Natural killer cell (primary cell): Measurements from ENCODE around the gene ANKRD28. TPM values are rescaled to one million over a fixed set of nuclear protein-coding genes. Genes with fewer than 3 reads are reported as not detected.

Experiments
- ATAC-seq, 3 donors: fragments of 150-1000 bp in 2 of 3; fragments of 200-7000 bp in 1 of 3; cut with Tn5 transposase; 1 replicate in 1 of 3; 2 replicates in 2 of 3; pipeline ENCODE4 v1.10.0; 2021; ENCODE audit warnings: mild to moderate bottlenecking in 2 of 3, moderate library complexity in 2 of 3
- DNase-seq, 2 donors: peaks; one replicate each; pipeline versions ENCODE4 v3.0.0 to v3.0.0-alpha.2; 2013 to 2021; ENCODE audit warnings: mixed read lengths in 1 of 2
- H3K27ac ChIP-seq: one replicate; pipeline ENCODE4 v1.5.1; 2013; ENCODE audit warnings: mild to moderate bottlenecking, low read length
- H3K27me3 ChIP-seq: one replicate; pipeline ENCODE4 v1.6.1; 2013; ENCODE audit warnings: low read length; ENCODE audit not compliant: control insufficient read depth, insufficient read depth
- H3K36me3 ChIP-seq: one replicate; pipeline ENCODE4 v1.6.1; 2013; ENCODE audit warnings: low read length; ENCODE audit not compliant: control insufficient read depth, insufficient read depth
- H3K4me1 ChIP-seq: one replicate; pipeline ENCODE4 v1.6.1; 2013; ENCODE audit warnings: low read length; ENCODE audit not compliant: control insufficient read depth, insufficient read depth
- H3K4me3 ChIP-seq: one replicate; pipeline ENCODE4 v1.5.1; 2013; ENCODE audit warnings: low read length
- H3K9me3 ChIP-seq: one replicate; pipeline ENCODE4 v1.6.1; 2013; ENCODE audit warnings: low read length; ENCODE audit not compliant: control insufficient read depth, insufficient read depth
- H3K27ac Mint-ChIP-seq, 2 donors: one replicate each; pipeline ENCODE4 v1.8.0; 2022; ENCODE audit warnings: mild to moderate bottlenecking in 2 of 2, mixed read lengths in 2 of 2, moderate library complexity in 1 of 2
- H3K27me3 Mint-ChIP-seq, 2 donors: one replicate each; pipeline ENCODE4 v1.8.0; 2022; ENCODE audit warnings: low read depth in 2 of 2, mixed read lengths in 2 of 2
- H3K36me3 Mint-ChIP-seq: one replicate; pipeline ENCODE4 v1.8.0; 2022; ENCODE audit warnings: mixed read lengths
- H3K4me1 Mint-ChIP-seq, 2 donors: one replicate each; pipeline ENCODE4 v1.8.0; 2022; ENCODE audit warnings: mixed read lengths in 2 of 2
- H3K4me3 Mint-ChIP-seq: one replicate; pipeline ENCODE4 v1.8.0; 2022; ENCODE audit warnings: mild to moderate bottlenecking, moderate library complexity, mixed read lengths
- H3K9me3 Mint-ChIP-seq, 2 donors: one replicate each; pipeline ENCODE4 v1.8.0; 2022; ENCODE audit warnings: mixed read lengths in 2 of 2
- WGBS: methylation state at CpG from one replicate; pipeline ENCODE4 v1.1.7; 2013; ENCODE audit warnings: missing lambda C conversion rate; ENCODE audit not compliant: insufficient coverage; 5-methylcytosine and 5-hydroxymethylcytosine counted together
- intact Hi-C: fragments of 100-400 bp; cut with micrococcal nuclease; formaldehyde crosslinking; loops from one replicate; pipeline ENCODE4 v1.14.2; 2022
- total RNA-seq, 4 donors: library from RNA; stranded (reverse); fragments of 120-200 nt in 1 of 4; gene quantifications; one replicate each; pipeline versions ENCODE4 v1.2.3 to v1.2.4, GENCODE V29; 2013 to 2022
- TF ChIP-seq, protein P1 (sequence below): fragments of 200-600 bp; IDR thresholded peaks from one replicate; pipeline ENCODE4 v1.8.0; 2022; ENCODE audit warnings: antibody characterized with exemption

Gene ANKRD28
- total RNA-seq, 3 donors from 2014 or later (not counting 1 experiment from before 2014, with no cell fraction given): 58.0 to 99.7 (median 91.7) TPM

GRCh38 chr3:15660055-15660935, 137.5 kb downstream of the ANKRD28 start:
- H3K4me3 Mint-ChIP-seq: no peak overlapping the region
- TF ChIP-seq, protein P1, sequence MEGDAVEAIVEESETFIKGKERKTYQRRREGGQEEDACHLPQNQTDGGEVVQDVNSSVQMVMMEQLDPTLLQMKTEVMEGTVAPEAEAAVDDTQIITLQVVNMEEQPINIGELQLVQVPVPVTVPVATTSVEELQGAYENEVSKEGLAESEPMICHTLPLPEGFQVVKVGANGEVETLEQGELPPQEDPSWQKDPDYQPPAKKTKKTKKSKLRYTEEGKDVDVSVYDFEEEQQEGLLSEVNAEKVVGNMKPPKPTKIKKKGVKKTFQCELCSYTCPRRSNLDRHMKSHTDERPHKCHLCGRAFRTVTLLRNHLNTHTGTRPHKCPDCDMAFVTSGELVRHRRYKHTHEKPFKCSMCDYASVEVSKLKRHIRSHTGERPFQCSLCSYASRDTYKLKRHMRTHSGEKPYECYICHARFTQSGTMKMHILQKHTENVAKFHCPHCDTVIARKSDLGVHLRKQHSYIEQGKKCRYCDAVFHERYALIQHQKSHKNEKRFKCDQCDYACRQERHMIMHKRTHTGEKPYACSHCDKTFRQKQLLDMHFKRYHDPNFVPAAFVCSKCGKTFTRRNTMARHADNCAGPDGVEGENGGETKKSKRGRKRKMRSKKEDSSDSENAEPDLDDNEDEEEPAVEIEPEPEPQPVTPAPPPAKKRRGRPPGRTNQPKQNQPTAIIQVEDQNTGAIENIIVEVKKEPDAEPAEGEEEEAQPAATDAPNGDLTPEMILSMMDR: no peak
- no peaks in the 10 kb centered on the region for H3K36me3 ChIP-seq
- H3K9me3 ChIP-seq: peaks cover 23% of the 10 kb centered on the region
- DNase-seq: no peak
- H3K4me1 ChIP-seq: peaks cover 11% of the 10 kb centered on the region
- peaks cover 16% of the 10 kb centered on the region for H3K36me3 Mint-ChIP-seq
- H3K27ac ChIP-seq: no peak overlapping the region
- WGBS: 77% methylated on average over 5 of the region's 7 CpGs
- intact Hi-C loops: no loop called here
- no peaks in the 10 kb centered on the region for H3K27me3 ChIP-seq
- no peak for ATAC-seq
- H3K27me3 Mint-ChIP-seq: peaks cover 7 to 8% of the 10 kb centered on the region in 2 donors
- no peak overlapping the region for H3K27ac Mint-ChIP-seq
- peaks cover 14 to 45% of the 10 kb centered on the region in 2 donors for H3K4me1 Mint-ChIP-seq
- H3K9me3 Mint-ChIP-seq: peaks cover 3 to 9% of the 10 kb centered on the region in 2 donors
- no peak overlapping the region for H3K4me3 ChIP-seq

- Mint-ChIP-seq H3K9me3 (peaks cover 3 to 9% of the 10 kb centered on the region in 2 donors), H3K36me3 (peaks cover 16% of the 10 kb centered on the region), H3K4me1 (peaks cover 14 to 45% of the 10 kb centered on the region in 2 donors), H3K27me3 (peaks cover 7 to 8% of the 10 kb centered on the region in 2 donors), H3K27ac (no peak overlapping the region), H3K4me3 (no peak overlapping the region)
- no peak for ATAC-seq
- Histone ChIP-seq H3K4me3 (no peak overlapping the region), H3K27ac (no peak overlapping the region), H3K36me3 (no peaks in the 10 kb centered on the region), H3K27me3 (no peaks in the 10 kb centered on the region), H3K9me3 (peaks cover 23% of the 10 kb centered on the region), H3K4me1 (peaks cover 11% of the 10 kb centered on the region)
- TF ChIP-seq, protein P1: no peak
- intact Hi-C loops: no loop called here
- no peak for DNase-seq
- 67% methylated on average over 5 of the region's 5 CpGs for WGBS
Observed at GRCh38 chr3:15659254-15659975, 138.4 kb downstream of the ANKRD28 start.

DNA sequence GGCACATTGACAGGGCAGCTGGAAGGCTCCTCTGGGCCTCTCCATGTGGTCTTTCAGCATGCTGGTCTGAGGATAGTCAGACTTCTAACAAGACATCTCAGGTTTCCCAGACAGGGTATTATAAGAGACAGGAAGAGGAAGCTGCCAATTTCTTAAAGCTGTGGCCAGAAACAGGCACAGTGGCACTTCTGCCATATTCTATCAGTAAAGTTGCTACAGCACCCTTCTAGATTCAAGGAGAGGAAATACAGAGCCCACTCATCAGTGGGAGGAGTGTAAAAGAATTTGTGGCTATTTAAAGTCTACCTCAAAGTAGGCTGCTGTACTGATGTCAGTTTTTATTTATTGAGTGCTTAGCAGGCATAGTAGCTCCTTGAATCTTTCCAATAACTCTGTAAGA, 140.8 kb downstream of the ANKRD28 start:
- no peaks in the 10 kb centered on the region for H3K36me3 ChIP-seq
- peaks cover 23% of the 10 kb centered on the region for H3K9me3 ChIP-seq
- ATAC-seq (peak in 1 of 3 donors; percentile 35), DNase-seq (no peak)
- H3K4me3 ChIP-seq: no peak overlapping the region
- Mint-ChIP-seq H3K36me3 (peaks cover 16% of the 10 kb centered on the region), H3K9me3 (peaks cover 3 to 9% of the 10 kb centered on the region in 2 donors), H3K4me1 (peaks cover 14 to 36% of the 10 kb centered on the region in 2 donors), H3K4me3 (no peak overlapping the region), H3K27ac (peak overlapping the region in 1 of 2 donors; percentile 71), H3K27me3 (peaks cover 6 to 11% of the 10 kb centered on the region in 2 donors)
- TF ChIP-seq, protein P1: no peak
- intact Hi-C loops: no loop called here
- H3K27ac ChIP-seq: no peak overlapping the region
- peaks cover 11% of the 10 kb centered on the region for H3K4me1 ChIP-seq
- no peaks in the 10 kb centered on the region for H3K27me3 ChIP-seq
